ENCODE data around the gene STEAP1B.

The STEAP1B gene

DNA sequence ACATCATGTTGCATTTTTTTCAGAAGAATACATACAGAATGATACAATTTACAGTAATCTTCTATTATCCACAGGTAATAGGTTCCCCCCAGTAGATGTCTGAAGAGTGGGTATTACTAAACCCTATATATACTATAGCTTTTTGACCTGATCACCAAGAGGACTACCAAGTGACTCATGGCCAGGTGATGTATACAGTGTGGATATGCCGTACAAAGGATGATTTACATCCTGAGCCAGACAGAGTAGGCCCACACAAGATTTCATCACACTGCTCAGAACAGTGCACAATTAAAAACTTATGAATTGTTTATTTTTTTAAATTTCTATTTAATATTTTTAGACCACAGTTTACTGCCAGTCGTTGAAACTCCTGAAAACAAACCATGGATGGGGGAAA, 70.6 kb downstream of the STEAP1B start:
- DNase-seq (ENCODE audit: low read depth), result no peak

DNA sequence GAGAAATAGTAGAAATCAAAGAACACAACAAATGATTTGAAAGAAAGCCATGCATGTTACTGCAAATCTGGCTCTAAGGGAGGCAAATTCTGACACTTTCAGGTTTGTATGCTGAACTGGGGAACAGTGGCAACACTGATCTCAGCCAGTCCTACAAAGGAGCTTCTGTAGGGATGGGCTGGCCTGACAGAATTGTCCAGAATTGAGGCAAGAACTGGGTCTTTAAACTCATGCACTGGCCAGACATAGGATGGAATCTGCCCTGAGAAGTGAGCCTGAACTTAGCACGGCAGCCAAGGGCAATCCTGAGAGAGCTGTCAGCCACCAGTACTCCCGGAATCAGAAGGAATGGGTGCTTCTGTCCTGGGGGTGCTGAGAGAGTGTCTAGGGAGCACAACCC, 72.1 kb downstream of the STEAP1B start:
- no peak for DNase-seq (ENCODE audit: low read depth)

GRCh38 chr7:22427104-22427503, 72.9 kb downstream of the STEAP1B start:
- no peak for DNase-seq (ENCODE audit: low read depth)

DNA sequence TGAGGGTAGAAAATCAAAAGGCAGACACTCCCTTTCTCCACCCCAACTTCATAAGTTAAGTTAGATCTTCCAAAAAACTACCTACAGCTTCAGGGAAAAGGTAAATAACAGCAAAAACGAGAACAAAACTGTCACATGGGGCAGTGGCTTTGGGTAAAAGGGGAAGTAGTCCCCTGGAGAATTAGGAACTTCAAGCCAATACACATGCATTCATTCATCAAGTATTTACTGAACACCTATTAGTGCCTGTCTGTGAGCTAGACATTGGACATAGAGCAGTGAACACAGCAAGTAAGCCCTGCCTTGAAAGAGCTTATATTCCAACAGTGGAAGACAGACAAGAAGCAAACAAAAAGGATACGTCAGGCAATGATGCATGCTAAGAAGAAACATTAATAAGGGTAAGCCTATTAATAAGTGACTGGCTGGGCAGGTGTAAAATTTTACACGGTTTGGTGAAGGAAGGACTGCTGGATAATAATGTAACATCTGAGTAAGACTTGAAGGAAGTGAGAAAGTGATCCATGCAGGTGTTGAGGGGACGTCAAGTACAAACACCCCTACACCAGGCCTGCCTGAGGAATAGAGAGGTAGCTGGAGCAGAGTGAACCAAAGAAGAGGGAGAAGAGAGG, 73.4 kb downstream of the STEAP1B start:
- DNase-seq (ENCODE audit: low read depth), result no peak

DNA sequence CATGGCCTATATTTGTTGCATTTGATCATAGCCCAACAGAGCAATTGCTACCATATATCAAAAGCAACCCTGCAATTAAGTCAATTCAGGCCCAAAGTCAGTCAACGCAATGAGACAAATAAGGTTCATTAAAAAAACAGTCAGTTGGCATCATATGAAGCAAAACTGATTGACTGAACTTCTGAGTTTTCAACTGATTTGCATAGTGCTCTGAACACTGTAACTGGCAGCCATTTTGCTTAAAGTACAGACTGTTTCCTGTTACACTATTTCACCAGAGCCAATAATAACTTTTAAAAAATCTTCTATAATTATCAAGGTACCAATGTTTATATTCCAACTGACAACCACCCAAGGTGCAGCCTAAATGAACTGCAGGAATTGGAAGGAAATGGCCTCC, 74.6 kb downstream of the STEAP1B start:
- no peak for DNase-seq (ENCODE audit: low read depth)

- no peak for DNase-seq (ENCODE audit: low read depth)
These were observed 77.0 kb downstream of the STEAP1B start for GRCh38 chr7:22422831-22423615.

GRCh38 chr7:22420973-22421635, 78.9 kb downstream of the STEAP1B start:
- no peak for DNase-seq (ENCODE audit: low read depth)

- no peak for DNase-seq (ENCODE audit: low read depth)
These were observed 80.0 kb downstream of the STEAP1B start for GRCh38 chr7:22420008-22420407.

DNA sequence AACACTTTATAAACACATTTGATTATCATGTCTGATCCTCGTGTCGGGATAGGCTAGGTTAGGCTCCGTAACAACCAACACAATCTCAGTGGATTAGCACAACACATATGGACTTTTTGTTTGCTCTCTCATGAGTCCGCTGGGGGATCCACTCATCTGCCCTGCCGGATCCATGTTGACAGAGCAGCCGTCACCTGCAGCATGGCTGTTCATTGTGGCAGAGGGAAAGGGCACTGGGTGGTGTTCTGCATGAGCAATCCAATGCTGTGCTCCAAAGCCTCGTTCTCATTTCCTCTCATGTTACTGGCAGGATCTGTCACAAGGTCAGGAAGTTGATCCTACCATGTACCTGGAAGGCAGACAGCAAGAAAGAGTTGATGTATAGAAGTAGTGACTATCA, 80.5 kb downstream of the STEAP1B start:
- no peak for DNase-seq (ENCODE audit: low read depth)

GRCh38 chr7:22418251-22419046, 81.5 kb downstream of the STEAP1B start:
- DNase-seq (ENCODE audit: low read depth), result no peak

GRCh38 chr7:22417841-22418240, 82.1 kb downstream of the STEAP1B start:
- no peak for DNase-seq (ENCODE audit: low read depth)

GRCh38 chr7:22417349-22417748, 82.6 kb downstream of the STEAP1B start:
- DNase-seq (ENCODE audit: low read depth), result no peak

- DNase-seq (ENCODE audit: low read depth), result no peak
These were observed 85.6 kb downstream of the STEAP1B start for GRCh38 chr7:22414424-22414823.

DNA sequence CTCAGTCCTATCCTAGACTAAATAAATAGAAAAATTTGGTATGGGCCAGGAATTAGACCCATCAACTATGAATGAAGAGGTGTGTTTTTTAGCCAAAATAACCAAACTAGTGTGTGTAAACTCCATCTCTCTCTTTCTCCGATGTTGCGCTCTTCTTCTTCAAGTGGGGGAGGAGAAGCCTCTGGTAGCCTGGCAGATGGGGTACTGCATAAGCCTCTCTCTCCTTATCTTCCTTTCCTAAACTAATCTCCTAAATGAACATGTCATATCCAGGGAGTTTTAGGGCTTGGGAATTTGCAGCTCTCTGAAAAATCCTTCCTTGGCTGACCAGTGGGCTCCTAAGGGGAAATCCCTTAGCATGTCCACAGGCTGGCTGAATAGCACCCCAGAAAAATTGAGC, 86.8 kb downstream of the STEAP1B start:
- DNase-seq (ENCODE audit: low read depth), result no peak

GRCh38 chr7:22411977-22412693, 87.9 kb downstream of the STEAP1B start:
- DNase-seq (ENCODE audit: low read depth), result no peak

- DNase-seq (ENCODE audit: low read depth), result no peak
These were observed 93.3 kb downstream of the STEAP1B start for GRCh38 chr7:22406715-22407114.

DNA sequence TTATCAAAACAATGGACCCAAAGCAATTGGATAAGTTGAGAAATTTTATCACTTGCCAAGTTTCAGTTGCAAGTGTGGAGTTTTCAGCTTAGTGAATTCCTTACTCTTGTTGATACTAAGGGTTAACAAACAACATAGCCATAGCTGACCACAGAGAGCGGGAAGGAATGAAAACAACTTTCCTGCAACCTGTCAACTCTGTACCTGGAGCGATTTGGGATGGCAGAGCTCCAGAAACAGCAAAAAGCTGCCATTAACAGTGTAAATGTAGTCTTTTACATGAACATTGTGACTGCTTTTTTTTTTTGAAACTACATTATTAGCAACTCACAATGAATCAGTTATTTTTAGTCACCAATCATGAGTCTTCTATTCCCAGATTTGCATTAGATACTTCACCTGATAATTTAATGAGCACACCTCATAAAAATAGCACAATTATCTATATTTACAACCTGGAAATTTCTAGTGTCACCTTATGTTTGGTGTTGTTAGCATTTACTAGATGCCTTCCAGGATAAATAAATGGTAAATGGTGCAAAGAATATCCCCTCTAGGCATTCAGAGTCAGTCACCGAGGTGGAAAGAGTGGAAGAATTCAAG, 95.5 kb downstream of the STEAP1B start:
- no peak for DNase-seq (ENCODE audit: low read depth)

- DNase-seq (ENCODE audit: low read depth), result no peak
These were observed 96.6 kb downstream of the STEAP1B start for GRCh38 chr7:22403344-22403743.

DNA sequence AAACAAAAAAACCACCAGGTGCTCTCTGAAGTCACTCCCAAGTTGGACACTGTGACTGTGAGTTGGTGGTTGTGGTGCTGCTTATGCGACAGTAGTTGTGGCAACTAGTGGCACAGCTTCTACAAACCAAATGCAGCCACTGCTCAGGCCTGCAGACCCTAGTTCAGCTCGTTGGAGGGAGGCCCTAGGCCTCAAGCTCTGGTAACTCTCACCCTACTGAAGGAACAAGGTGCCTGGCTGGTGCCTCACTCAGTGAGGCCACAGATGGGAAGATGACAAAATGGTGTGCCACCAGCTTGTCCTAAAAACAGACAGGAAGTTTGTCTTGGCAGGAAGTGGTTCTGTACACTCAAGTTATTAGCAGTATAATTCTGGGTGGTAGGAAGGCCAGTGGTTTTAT, 97.7 kb downstream of the STEAP1B start:
- no peak for DNase-seq (ENCODE audit: low read depth)

DNA sequence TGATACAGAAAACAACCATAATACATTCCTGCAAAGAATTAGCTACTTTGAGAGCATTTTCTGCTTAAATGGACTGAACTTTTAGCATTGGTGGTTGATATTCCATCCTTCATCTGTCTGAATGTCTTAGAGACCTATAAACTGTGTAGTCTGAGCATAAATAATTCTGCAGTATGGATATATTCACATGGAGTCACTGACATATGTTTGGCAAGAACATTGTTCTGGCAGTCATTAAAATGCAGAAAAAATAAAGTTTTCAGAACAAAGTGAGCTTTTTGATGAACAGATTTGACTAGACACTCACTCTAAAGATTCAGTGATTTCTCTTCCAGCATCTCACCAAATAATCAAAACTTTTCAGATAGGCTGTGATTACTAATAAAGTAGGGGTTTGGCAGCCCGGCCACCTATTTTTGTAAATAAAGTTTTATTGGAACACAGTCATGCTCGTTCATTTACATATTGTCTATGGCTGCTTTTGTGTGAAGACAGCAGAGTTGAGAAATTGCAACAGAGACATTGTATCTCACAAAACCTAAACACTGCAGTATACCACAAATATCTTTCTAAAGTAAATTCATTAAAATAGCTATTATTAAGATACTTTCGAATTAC, 98.9 kb downstream of the STEAP1B start:
- no peak for DNase-seq (ENCODE audit: low read depth)

All from stimulated activated CD8-positive, alpha-beta memory T cell treated with anti-CD3 and anti-CD28 coated beads, Interleukin-12 subunit alpha, Interleukin-12 subunit beta, amount 100 ng/mL, for 1 hour (primary cell).